Mesendoderm (in vitro differentiated cells): ENCODE measurements around the gene RASAL2.
A peak's percentile ranks its signal among the peaks of the same experiment; 100 is the strongest.

Source experiments
- DNase-seq: peaks from one replicate; pipeline ENCODE4 v3.0.0; 2013
- H2AK5ac ChIP-seq: 2 replicates; pipeline ENCODE4 v1.6.1; 2013; ENCODE audit warnings: low read length, inconsistent platforms
- H2BK120ac ChIP-seq: 2 replicates; pipeline ENCODE4 v1.6.1; 2013; ENCODE audit warnings: low read depth, mild to moderate bottlenecking, low read length, moderate library complexity, mixed read lengths
- H2BK15ac ChIP-seq: replicated peaks from 2 replicates; pipeline ENCODE4 v1.6.1; 2013; ENCODE audit warnings: low read depth, mild to moderate bottlenecking, moderate library complexity
- H2BK5ac ChIP-seq: 2 replicates; pipeline ENCODE4 v1.6.1; 2013; ENCODE audit warnings: low read length, inconsistent platforms
- H3K18ac ChIP-seq: 2 replicates; pipeline ENCODE4 v1.6.1; 2013; ENCODE audit warnings: mild to moderate bottlenecking, low read length, mixed read lengths
- H3K23ac ChIP-seq: one replicate; pipeline ENCODE4 v1.6.1; 2013; ENCODE audit warnings: low read length
- H3K27ac ChIP-seq: 2 replicates; pipeline ENCODE4 v1.5.1; 2013; ENCODE audit warnings: low read depth, mild to moderate bottlenecking, inconsistent platforms, low read length, moderate library complexity
- H3K27me3 ChIP-seq: 2 replicates; pipeline ENCODE4 v1.6.1; 2013; ENCODE audit warnings: low read length, control low read depth, mild to moderate bottlenecking, inconsistent platforms; ENCODE audit not compliant: insufficient read depth, poor library complexity
- H3K36me3 ChIP-seq: 2 replicates; pipeline ENCODE4 v1.6.1; 2013; ENCODE audit warnings: low read length, inconsistent platforms; ENCODE audit not compliant: control insufficient read depth, insufficient read depth
- H3K4ac ChIP-seq: one replicate; pipeline ENCODE4 v1.6.1; 2013; ENCODE audit warnings: low read depth, mild to moderate bottlenecking, low read length, moderate library complexity
- H3K4me1 ChIP-seq: 2 replicates; pipeline ENCODE4 v1.6.1; 2013; ENCODE audit warnings: low read depth, low read length, inconsistent platforms; ENCODE audit not compliant: control insufficient read depth
- H3K4me2 ChIP-seq: 2 replicates; pipeline ENCODE4 v1.6.1; 2013; ENCODE audit warnings: low read length
- H3K4me3 ChIP-seq: 2 replicates; pipeline ENCODE4 v1.5.1; 2013; ENCODE audit warnings: mild to moderate bottlenecking, low read length
- H3K56ac ChIP-seq: one replicate; pipeline ENCODE4 v1.6.1; 2013; ENCODE audit warnings: low read length
- H3K79me1 ChIP-seq: 2 replicates; pipeline ENCODE4 v1.6.1; 2013; ENCODE audit warnings: low read length, inconsistent platforms
- H3K79me2 ChIP-seq: 2 replicates; pipeline ENCODE4 v1.6.1; 2013; ENCODE audit warnings: mild to moderate bottlenecking, low read length; ENCODE audit not compliant: control insufficient read depth, insufficient read depth
- H3K9ac ChIP-seq: 2 replicates; pipeline ENCODE4 v1.6.1; 2013; ENCODE audit warnings: low read length, inconsistent platforms
- H4K5ac ChIP-seq: one replicate; pipeline ENCODE4 v1.6.1; 2013; ENCODE audit warnings: low read length
- H4K8ac ChIP-seq: one replicate; pipeline ENCODE4 v1.6.1; 2013; ENCODE audit warnings: low read depth, mild to moderate bottlenecking, control low read depth, low read length, moderate library complexity
- WGBS: extraction: QIAGEN DNeasy Blood & Tissue Kit; methylation state at CpG from one replicate; pipeline ENCODE4 v1.1.7; 2013; ENCODE audit warnings: low lambda C conversion rate, missing lambda C conversion rate; ENCODE audit not compliant: insufficient coverage; ENCODE audit errors: extremely low coverage; 5-methylcytosine and 5-hydroxymethylcytosine counted together

The RASAL2 gene

DNA sequence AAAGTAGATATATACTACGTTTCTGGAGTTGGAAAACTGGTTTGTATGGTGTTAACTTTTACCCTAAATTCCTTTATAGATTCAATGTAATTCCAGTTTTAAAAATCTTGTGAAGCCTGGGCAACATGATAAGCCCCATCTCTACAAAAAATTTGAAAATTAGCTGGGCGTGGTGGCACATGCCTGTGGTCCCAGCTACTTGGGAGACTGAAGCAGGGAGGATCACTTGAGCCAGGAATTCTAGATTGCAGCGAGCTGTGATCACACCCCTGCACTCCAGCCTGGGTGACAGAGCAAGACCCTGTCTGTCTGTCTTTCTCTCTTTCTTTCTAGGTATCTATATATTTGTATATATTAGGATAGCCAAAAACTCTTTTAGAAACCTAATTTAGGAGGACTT, 260.9 kb downstream of the RASAL2 start:
- peak; percentile 48 for DNase-seq
- no peak overlapping the region for H3K4me2 ChIP-seq
- H4K8ac ChIP-seq: no peak overlapping the region
- no CpG with 5 or more reads among the region's 3 CpGs for WGBS
- no peak overlapping the region for H3K9ac ChIP-seq
- H2BK5ac ChIP-seq: no peak overlapping the region
- H3K4me3 ChIP-seq: no peak overlapping the region
- H3K27ac ChIP-seq: no peak overlapping the region
- no peak overlapping the region for H3K18ac ChIP-seq
- no peaks in the 10 kb centered on the region for H3K79me1 ChIP-seq
- H3K4me1 ChIP-seq: no peaks in the 10 kb centered on the region
- H2AK5ac ChIP-seq: no peak overlapping the region
- H2BK120ac ChIP-seq: no peak overlapping the region
- H4K5ac ChIP-seq: no peak overlapping the region
- no peak overlapping the region for H3K56ac ChIP-seq
- H3K36me3 ChIP-seq: no peaks in the 10 kb centered on the region
- H3K27me3 ChIP-seq: no peaks in the 10 kb centered on the region
- no peaks in the 10 kb centered on the region for H3K79me2 ChIP-seq
- no peak overlapping the region for H2BK15ac ChIP-seq
- H3K4ac ChIP-seq: no peak overlapping the region
- no peak overlapping the region for H3K23ac ChIP-seq

DNA sequence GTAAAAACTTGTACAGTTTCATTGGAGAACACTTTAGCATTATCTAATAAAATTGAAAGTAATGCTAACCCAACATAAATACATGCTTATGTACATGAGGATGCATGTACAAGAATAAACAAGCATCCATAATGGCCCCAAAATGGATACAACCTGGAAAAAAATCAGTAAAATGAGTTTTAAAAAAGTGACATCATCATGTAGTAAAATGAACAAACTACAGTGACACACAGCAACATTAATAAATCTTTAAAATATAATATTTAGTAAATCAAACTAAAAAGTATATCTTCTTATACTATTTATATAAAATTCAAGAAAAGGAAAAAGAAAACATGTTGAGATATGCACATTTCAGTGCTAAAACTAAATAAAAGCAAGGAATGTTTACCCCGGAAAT, 262.4 kb downstream of the RASAL2 start:
- Histone ChIP-seq H4K5ac (no peak overlapping the region), H3K23ac (no peak overlapping the region), H3K4me3 (no peak overlapping the region), H3K79me2 (peaks cover 2% of the 10 kb centered on the region), H3K4me2 (no peak overlapping the region), H3K18ac (no peak overlapping the region), H3K4ac (no peak overlapping the region), H3K56ac (no peak overlapping the region), H3K36me3 (no peaks in the 10 kb centered on the region), H3K27me3 (no peaks in the 10 kb centered on the region), H2BK15ac (no peak overlapping the region), H2BK120ac (no peak overlapping the region), H3K27ac (no peak overlapping the region), H4K8ac (no peak overlapping the region), H3K9ac (no peak overlapping the region), H2BK5ac (no peak overlapping the region), H2AK5ac (no peak overlapping the region), H3K79me1 (peaks cover 2% of the 10 kb centered on the region), H3K4me1 (peaks cover 3% of the 10 kb centered on the region)
- no peak for DNase-seq
- no CpG with 5 or more reads among the region's 1 CpG for WGBS

GRCh38 chr1:178358456-178358855, 264.6 kb downstream of the RASAL2 start:
- Histone ChIP-seq H3K79me1 (peaks cover 4% of the 10 kb centered on the region), H3K4ac (no peak overlapping the region), H3K79me2 (peaks cover 2% of the 10 kb centered on the region), H4K5ac (no peak overlapping the region), H3K4me1 (peaks cover 3% of the 10 kb centered on the region), H3K23ac (no peak overlapping the region), H4K8ac (no peak overlapping the region), H2BK5ac (no peak overlapping the region), H3K4me2 (no peak overlapping the region), H3K27ac (no peak overlapping the region), H3K4me3 (no peak overlapping the region), H3K56ac (no peak overlapping the region), H3K18ac (no peak overlapping the region), H2BK15ac (no peak overlapping the region), H3K27me3 (no peaks in the 10 kb centered on the region), H2AK5ac (no peak overlapping the region), H3K36me3 (no peaks in the 10 kb centered on the region), H2BK120ac (no peak overlapping the region), H3K9ac (no peak overlapping the region)
- WGBS: no CpG with 5 or more reads among the region's 1 CpG
- DNase-seq: no peak

DNA sequence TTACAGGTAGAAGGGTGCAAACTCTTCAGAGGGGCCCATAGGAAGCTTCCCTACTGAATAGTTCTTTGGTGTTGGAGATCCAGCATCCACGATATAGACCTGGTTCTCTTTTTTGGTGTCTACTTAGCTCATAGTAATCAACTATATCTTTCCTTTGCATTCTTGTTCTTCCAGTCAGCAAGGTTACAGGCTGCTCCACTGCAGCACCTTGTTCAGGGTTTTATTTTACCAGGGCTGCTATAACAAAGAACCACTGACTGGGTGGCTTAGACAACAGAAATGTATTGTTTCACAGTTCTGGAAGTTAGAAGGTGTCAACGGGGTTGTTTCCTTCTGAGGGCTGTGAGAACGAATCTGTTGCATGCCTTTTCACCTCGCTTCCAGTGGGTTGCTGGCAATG, 266.5 kb downstream of the RASAL2 start:
- H3K9ac ChIP-seq: no peak overlapping the region
- H3K27me3 ChIP-seq: no peaks in the 10 kb centered on the region
- H3K4me3 ChIP-seq: no peak overlapping the region
- WGBS: no CpG with 5 or more reads among the region's 4 CpGs
- no peak overlapping the region for H4K8ac ChIP-seq
- no peak overlapping the region for H3K23ac ChIP-seq
- H3K4me2 ChIP-seq: no peak overlapping the region
- H2BK5ac ChIP-seq: no peak overlapping the region
- H3K79me2 ChIP-seq: peaks cover 2% of the 10 kb centered on the region
- no peaks in the 10 kb centered on the region for H3K36me3 ChIP-seq
- H2AK5ac ChIP-seq: no peak overlapping the region
- H3K4ac ChIP-seq: no peak overlapping the region
- H3K4me1 ChIP-seq: peaks cover 3% of the 10 kb centered on the region
- no peak for DNase-seq
- no peak overlapping the region for H2BK120ac ChIP-seq
- H3K56ac ChIP-seq: no peak overlapping the region
- H4K5ac ChIP-seq: no peak overlapping the region
- no peak overlapping the region for H2BK15ac ChIP-seq
- H3K18ac ChIP-seq: no peak overlapping the region
- peaks cover 4% of the 10 kb centered on the region for H3K79me1 ChIP-seq
- H3K27ac ChIP-seq: no peak overlapping the region

- Histone ChIP-seq H3K18ac (no peak overlapping the region), H4K8ac (no peak overlapping the region), H3K36me3 (no peaks in the 10 kb centered on the region), H2AK5ac (no peak overlapping the region), H3K79me1 (peaks cover 4% of the 10 kb centered on the region), H2BK120ac (no peak overlapping the region), H3K27me3 (no peaks in the 10 kb centered on the region), H2BK15ac (no peak overlapping the region), H3K4me3 (no peak overlapping the region), H3K4me1 (peaks cover 3% of the 10 kb centered on the region), H4K5ac (no peak overlapping the region), H2BK5ac (no peak overlapping the region), H3K56ac (no peak overlapping the region), H3K4ac (no peak overlapping the region), H3K79me2 (peaks cover 2% of the 10 kb centered on the region), H3K27ac (no peak overlapping the region), H3K23ac (no peak overlapping the region), H3K4me2 (no peak overlapping the region), H3K9ac (no peak overlapping the region)
- DNase-seq: no peak
- WGBS: no CpG with 5 or more reads among the region's 6 CpGs
These were observed 267.9 kb downstream of the RASAL2 start for GRCh38 chr1:178361847-178362246.

GRCh38 chr1:178362747-178363146, 268.8 kb downstream of the RASAL2 start:
- H3K27ac ChIP-seq: no peak overlapping the region
- no peaks in the 10 kb centered on the region for H3K36me3 ChIP-seq
- H4K8ac ChIP-seq: no peak overlapping the region
- H2BK120ac ChIP-seq: no peak overlapping the region
- no peak overlapping the region for H2BK15ac ChIP-seq
- H3K79me1 ChIP-seq: peaks cover 4% of the 10 kb centered on the region
- H3K4ac ChIP-seq: no peak overlapping the region
- H4K5ac ChIP-seq: no peak overlapping the region
- H3K9ac ChIP-seq: no peak overlapping the region
- no peak overlapping the region for H2BK5ac ChIP-seq
- no peak for DNase-seq
- peaks cover 2% of the 10 kb centered on the region for H3K79me2 ChIP-seq
- no peak overlapping the region for H3K23ac ChIP-seq
- H3K18ac ChIP-seq: no peak overlapping the region
- H3K4me2 ChIP-seq: no peak overlapping the region
- H3K4me3 ChIP-seq: no peak overlapping the region
- H3K27me3 ChIP-seq: no peaks in the 10 kb centered on the region
- H2AK5ac ChIP-seq: no peak overlapping the region
- WGBS: no CpG with 5 or more reads among the region's 4 CpGs
- H3K56ac ChIP-seq: no peak overlapping the region
- peaks cover 3% of the 10 kb centered on the region for H3K4me1 ChIP-seq
